Glutamatergic neuron (in vitro differentiated cells): ENCODE results near the gene CADM1. TPM values are rescaled to one million over a fixed set of nuclear protein-coding genes. Genes with fewer than 3 reads are reported as not detected.

Experiments
- DNase-seq: peaks from one replicate; pipeline ENCODE4 v3.0.0; 2022
- H3K27ac Mint-ChIP-seq: one replicate; pipeline ENCODE4 v1.8.0; 2020; ENCODE audit warnings: mild to moderate bottlenecking, mixed read lengths, inconsistent platforms; ENCODE audit not compliant: unreplicated experiment
- H3K27me3 Mint-ChIP-seq: one replicate; pipeline ENCODE4 v1.8.0; 2020; ENCODE audit warnings: mild to moderate bottlenecking, moderate library complexity, mixed read lengths, inconsistent platforms; ENCODE audit not compliant: unreplicated experiment
- H3K36me3 Mint-ChIP-seq: one replicate; pipeline ENCODE4 v1.8.0; 2020; ENCODE audit warnings: mild to moderate bottlenecking, mixed read lengths, inconsistent platforms; ENCODE audit not compliant: unreplicated experiment
- H3K4me1 Mint-ChIP-seq: one replicate; pipeline ENCODE4 v1.8.0; 2020; ENCODE audit warnings: mild to moderate bottlenecking, low read depth, mixed read lengths, inconsistent platforms; ENCODE audit not compliant: unreplicated experiment
- H3K4me3 Mint-ChIP-seq: one replicate; pipeline ENCODE4 v1.8.0; 2020; ENCODE audit warnings: mild to moderate bottlenecking, mixed read lengths, inconsistent platforms; ENCODE audit not compliant: unreplicated experiment
- H3K9me3 Mint-ChIP-seq: one replicate; pipeline ENCODE4 v1.8.0; 2020; ENCODE audit warnings: mild to moderate bottlenecking, moderate library complexity, mixed read lengths, inconsistent platforms; ENCODE audit not compliant: unreplicated experiment
- CTCF ChIP-seq: fragments of 200-600 bp; sonication (generic); IDR thresholded peaks from one replicate; pipeline ENCODE4 v1.5.0; 2021; ENCODE audit not compliant: partially characterized antibody, unreplicated experiment
- total RNA-seq: library from RNA; stranded (reverse); fragmentation: NEBNext Ultra II Directional; extraction: Animal tissue kit (Norgen Biotek cat#: 25700); gene quantifications from one replicate; pipeline ENCODE4 v1.2.1, GENCODE V29; 2021; ENCODE audit not compliant: unreplicated experiment

Gene CADM1
- total RNA-seq, 1 donor from 2014 or later, result 1,339 TPM

GRCh38 chr11:115524572-115524971 lies 20.4 kb upstream of the CADM1 start:
- no peak overlapping the region for H3K27ac Mint-ChIP-seq

GRCh38 chr11:115523727-115524399 lies 19.6 kb upstream of the CADM1 start:
- DNase-seq, result no peak
- Mint-ChIP-seq H3K9me3 (peaks cover 6% of the 10 kb centered on the region), H3K27me3 (no peaks in the 10 kb centered on the region), H3K4me1 (peaks cover 42% of the 10 kb centered on the region), H3K27ac (no peak overlapping the region), H3K36me3 (no peaks in the 10 kb centered on the region), H3K4me3 (no peak overlapping the region)
- TF ChIP-seq CTCF, result no peak

More at GRCh38 chr11:115524572-115524971, 20.4 kb upstream of the CADM1 start:
- no peaks in the 10 kb centered on the region for H3K27me3 Mint-ChIP-seq
- peaks cover 42% of the 10 kb centered on the region for H3K4me1 Mint-ChIP-seq
- peaks cover 6% of the 10 kb centered on the region for H3K9me3 Mint-ChIP-seq
- no peaks in the 10 kb centered on the region for H3K36me3 Mint-ChIP-seq
- no peak for DNase-seq
- no peak for TF ChIP-seq CTCF
- no peak overlapping the region for H3K4me3 Mint-ChIP-seq

GRCh38 chr11:115522302-115522701 lies 18.1 kb upstream of the CADM1 start:
- no peak for TF ChIP-seq CTCF
- Mint-ChIP-seq H3K4me1 (peaks cover 35% of the 10 kb centered on the region), H3K36me3 (no peaks in the 10 kb centered on the region), H3K27me3 (no peaks in the 10 kb centered on the region), H3K27ac (no peak overlapping the region), H3K9me3 (peaks cover 3% of the 10 kb centered on the region), H3K4me3 (no peak overlapping the region)
- DNase-seq, result no peak

GRCh38 chr11:115521825-115522224 lies 17.6 kb upstream of the CADM1 start:
- Mint-ChIP-seq H3K36me3 (no peaks in the 10 kb centered on the region), H3K27ac (no peak overlapping the region), H3K9me3 (peaks cover 3% of the 10 kb centered on the region), H3K4me1 (peaks cover 33% of the 10 kb centered on the region), H3K4me3 (no peak overlapping the region), H3K27me3 (no peaks in the 10 kb centered on the region)
- DNase-seq, result no peak
- TF ChIP-seq CTCF, result no peak

- H3K36me3 Mint-ChIP-seq, result no peaks in the 10 kb centered on the region
- no peak for TF ChIP-seq CTCF
- peaks cover 3% of the 10 kb centered on the region for H3K9me3 Mint-ChIP-seq
- no peaks in the 10 kb centered on the region for H3K27me3 Mint-ChIP-seq
- DNase-seq, result no peak
- H3K4me1 Mint-ChIP-seq, result peaks cover 10% of the 10 kb centered on the region
- no peak overlapping the region for H3K27ac Mint-ChIP-seq
- H3K4me3 Mint-ChIP-seq, result no peak overlapping the region
These were observed 14.9 kb upstream of the CADM1 start for GRCh38 chr11:115518983-115519628.
